A673 (cell line): ENCODE measurements around the gene FRMD4A. TPM values are rescaled to one million over a fixed set of nuclear protein-coding genes. Genes with fewer than 3 reads are reported as not detected.
A peak's percentile ranks its signal among the peaks of the same experiment; 100 is the strongest.

ENCODE experiments used
- BruUV-seq: library from RNA; stranded (reverse); fragments of 400-500 nt; replicated peaks from 2 replicates; lab custom pipeline; 2021; lab: Mats Ljungman, UMichigan
- CTCF ChIA-PET: fragments of 300-600 bp; sonication (Branson Sonifier 250); formaldehyde crosslinking; loops from one replicate; lab custom pipeline; 2022; ENCODE audit warnings: antibody characterized with exemption; lab: Charles Lee
- POLR2A ChIA-PET: fragments of 300-600 bp; sonication (Branson Sonifier 250); formaldehyde crosslinking; loops from one replicate; lab custom pipeline; 2022; ENCODE audit warnings: antibody characterized with exemption; ENCODE audit not compliant: low non-redundant PET; lab: Charles Lee
- DNase-seq: peaks from one replicate; pipeline ENCODE4 v3.0.0-alpha.2; 2015; ENCODE audit warnings: low spot score
- H3K27ac ChIP-seq: fragments of 200-600 bp; sonication (generic); 2 replicates; pipeline ENCODE4 v1.5.1; 2016; ENCODE audit warnings: mixed run types, low read depth, mild to moderate bottlenecking, mixed read lengths, antibody characterized with exemption, low read length; ENCODE audit not compliant: poor library complexity, severe bottlenecking
- H3K27me3 ChIP-seq: fragments of 200-600 bp; sonication (generic); replicated peaks from 2 replicates; pipeline ENCODE4 v1.6.1; 2017; ENCODE audit warnings: mixed run types, low read depth, mild to moderate bottlenecking, mixed read lengths, antibody characterized with exemption, low read length; ENCODE audit not compliant: insufficient read depth, poor library complexity
- H3K36me3 ChIP-seq: fragments of 200-600 bp; sonication (generic); 2 replicates; pipeline ENCODE4 v1.6.1; 2016; ENCODE audit warnings: mixed run types, mild to moderate bottlenecking, mixed read lengths, antibody characterized with exemption, low read length; ENCODE audit not compliant: insufficient read depth, poor library complexity, severe bottlenecking
- H3K4me1 ChIP-seq: fragments of 200-600 bp; sonication (generic); 2 replicates; pipeline ENCODE4 v1.6.1; 2017; ENCODE audit warnings: mixed run types, mild to moderate bottlenecking, mixed read lengths, antibody characterized with exemption, low read length; ENCODE audit not compliant: insufficient read depth, poor library complexity, severe bottlenecking
- H3K4me3 ChIP-seq: fragments of 200-600 bp; sonication (generic); 2 replicates; pipeline ENCODE4 v1.5.1; 2016; ENCODE audit warnings: low read depth, mixed run types, mild to moderate bottlenecking, mixed read lengths, low read length; ENCODE audit not compliant: poor library complexity, severe bottlenecking
- H3K9me3 ChIP-seq: fragments of 200-600 bp; sonication (generic); 2 replicates; pipeline ENCODE4 v1.6.1; 2016; ENCODE audit warnings: mixed run types, low read depth, mild to moderate bottlenecking, mixed read lengths, antibody characterized with exemption, low read length; ENCODE audit not compliant: poor library complexity, severe bottlenecking
- CTCF ChIP-seq: fragments of 300-800, 200-600 bp; sonication (generic); conservative IDR thresholded peaks from 2 replicates; pipeline ENCODE4 v1.5.1; 2017; ENCODE audit warnings: low read depth, mild to moderate bottlenecking, antibody characterized with exemption, low read length, moderate library complexity, mixed read lengths
- EZH2 ChIP-seq: fragments of 200-600 bp; sonication (generic); IDR thresholded peaks from 2 replicates; pipeline ENCODE4 v1.6.1; 2017; ENCODE audit warnings: borderline replicate concordance, low read depth, mild to moderate bottlenecking, mixed read lengths, antibody characterized with exemption, low read length; ENCODE audit not compliant: poor library complexity, severe bottlenecking
- intact Hi-C: fragments of 100-400 bp; cut with micrococcal nuclease; formaldehyde crosslinking; loops from one replicate; pipeline ENCODE4 v1.10.0; 2022; ENCODE audit not compliant: unreplicated experiment
- total RNA-seq: library from RNA; stranded (reverse); gene quantifications from 2 replicates; pipeline ENCODE4 v1.2.3, GENCODE V29; 2021

Gene FRMD4A
- total RNA-seq, 1 experiment from 2014 or later: 26.3 TPM

- Histone ChIP-seq H3K27me3 (no peaks in the 10 kb centered on the region), H3K9me3 (no peaks in the 10 kb centered on the region), H3K4me3 (no peak overlapping the region), H3K4me1 (no peaks in the 10 kb centered on the region), H3K27ac (no peak overlapping the region), H3K36me3 (no peaks in the 10 kb centered on the region)
- BruUV-seq: no TSS peak
- intact Hi-C loops: no loop called here
- no peak for TF ChIP-seq CTCF
- no peak for TF ChIP-seq EZH2
- ChIA-PET CTCF (no interaction called here), POLR2A (no interaction called here)
- DNase-seq: no peak
Measured at GRCh38 chr10:13839030-13839429, 491.7 kb downstream of the FRMD4A start.

- ChIA-PET CTCF (no interaction called here), POLR2A (no interaction called here)
- Histone ChIP-seq H3K4me1 (no peaks in the 10 kb centered on the region), H3K4me3 (no peak overlapping the region), H3K27ac (no peak overlapping the region), H3K36me3 (no peaks in the 10 kb centered on the region), H3K9me3 (no peaks in the 10 kb centered on the region), H3K27me3 (no peaks in the 10 kb centered on the region)
- intact Hi-C loops: no loop called here
- no TSS peak for BruUV-seq
- DNase-seq: no peak
- no peak for TF ChIP-seq EZH2
- no peak for TF ChIP-seq CTCF
Measured at GRCh38 chr10:13837966-13838365, 492.8 kb downstream of the FRMD4A start.

- no peaks in the 10 kb centered on the region for H3K27me3 ChIP-seq
- BruUV-seq: no TSS peak
- no peaks in the 10 kb centered on the region for H3K4me1 ChIP-seq
- no peak overlapping the region for H3K27ac ChIP-seq
- no peak overlapping the region for H3K4me3 ChIP-seq
- CTCF ChIA-PET: no interaction called here
- intact Hi-C loops: no loop called here
- H3K9me3 ChIP-seq: no peaks in the 10 kb centered on the region
- TF ChIP-seq EZH2 (no peak), CTCF (no peak)
- DNase-seq: peak; percentile 21
- POLR2A ChIA-PET: interaction anchor here (0.6 kb wide), 1 partner anchor 33 kb away, joined by 4 read pairs; no protein-coding TSS in a partner anchor
- no peaks in the 10 kb centered on the region for H3K36me3 ChIP-seq
Measured at GRCh38 chr10:13834581-13835286, 496.0 kb downstream of the FRMD4A start.
